HG02870 (cell line): Measurements from ENCODE around the gene MITF.
"Not testable (repeated sequence)": the region's sequence is repeated elsewhere in the genome, so short reads cannot be mapped to it uniquely, and the experiment has no call there.

Experiments used
- ATAC-seq: cut with Tn5 transposase; IDR thresholded peaks from one replicate; pipeline ENCODE4 v1.9.1; 2021; ENCODE audit warnings: mild to moderate bottlenecking, moderate library complexity; ENCODE audit not compliant: unreplicated experiment

The MITF gene

DNA sequence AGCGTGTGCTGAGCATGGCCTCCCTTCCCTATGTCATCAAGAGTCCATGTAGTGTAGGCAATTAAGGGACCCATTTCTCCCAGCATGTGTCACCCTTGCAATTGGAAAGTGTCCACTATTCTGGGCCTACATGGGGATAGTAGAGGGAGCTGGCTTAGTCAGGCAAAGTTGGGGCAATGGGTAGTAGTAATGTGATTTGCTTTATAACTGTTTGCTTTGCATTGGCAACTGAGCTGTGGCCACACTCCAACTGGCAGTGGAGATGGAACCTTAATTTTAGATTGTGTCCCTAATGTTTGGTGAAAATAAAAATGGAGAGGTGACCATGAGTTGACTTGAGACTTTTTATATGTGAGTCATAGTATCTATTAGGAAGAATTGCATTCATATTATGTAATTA, 162.5 kb downstream of the MITF start:
- ATAC-seq: no peak

DNA sequence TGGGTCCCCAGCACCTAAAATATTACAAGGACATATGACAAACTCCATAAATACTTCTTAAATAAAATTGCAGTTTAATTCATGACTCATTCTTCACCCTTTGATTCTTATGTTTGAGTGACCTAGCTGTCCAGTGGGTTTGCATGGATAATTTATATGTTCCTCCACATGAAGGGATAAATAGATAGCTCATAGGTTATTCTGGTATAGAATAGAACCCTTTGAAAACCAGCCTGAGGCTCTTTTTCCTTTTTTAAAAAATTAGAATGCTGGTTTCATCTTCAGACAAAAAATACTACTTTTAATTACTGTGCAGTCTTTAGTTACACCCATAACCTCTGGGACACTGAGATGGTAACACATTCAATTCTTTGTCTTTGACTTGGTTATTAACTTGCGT, 163.1 kb downstream of the MITF start:
- ATAC-seq: no peak

DNA sequence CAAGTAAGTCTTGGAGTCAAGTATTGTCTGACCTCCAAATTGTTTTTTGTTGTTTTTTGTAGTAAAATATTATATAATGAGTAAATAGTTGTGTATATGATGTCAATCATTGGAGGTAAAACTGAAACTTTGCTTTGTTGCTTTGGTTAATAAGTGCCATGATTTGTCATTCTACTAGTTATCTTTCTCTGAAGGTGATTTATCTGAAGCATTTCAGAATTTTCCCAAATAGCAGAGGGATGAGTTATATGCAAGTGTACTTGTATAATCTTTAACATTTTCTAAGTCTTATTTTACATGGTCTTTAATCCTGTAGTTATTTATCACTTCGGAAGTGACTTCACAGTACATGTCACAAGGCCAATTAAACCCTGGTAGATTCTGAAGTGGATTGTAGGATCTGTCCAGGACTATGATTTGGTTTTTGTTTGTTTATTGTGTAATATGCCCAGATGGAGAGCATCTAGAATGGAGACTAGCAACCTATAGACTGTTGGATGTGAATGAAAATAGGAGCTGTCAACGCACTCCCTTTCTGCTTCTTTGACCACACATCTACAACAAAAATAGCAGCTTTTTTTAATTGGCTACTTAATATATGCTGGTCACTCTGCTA, 167.2 kb downstream of the MITF start:
- no peak for ATAC-seq

DNA sequence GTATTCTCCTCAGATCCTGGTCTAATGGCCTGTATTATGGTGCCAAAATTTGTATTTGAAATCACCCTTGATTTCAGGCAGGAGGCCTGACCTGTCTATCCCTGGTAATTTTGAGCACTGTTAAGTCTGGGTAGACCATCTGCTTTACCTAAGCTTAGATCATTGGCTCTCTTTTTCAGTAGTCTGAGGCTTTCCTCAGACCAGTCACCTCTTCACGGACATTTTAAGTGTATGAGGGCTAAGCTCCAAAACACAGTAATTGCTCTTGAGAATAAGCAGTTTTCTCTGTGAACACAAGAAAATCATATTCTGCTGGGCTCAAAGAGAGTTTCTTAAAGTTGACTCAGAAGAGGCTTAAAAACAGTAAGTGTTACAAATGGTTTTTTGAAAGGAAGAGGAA, 168.3 kb downstream of the MITF start:
- ATAC-seq: no peak

DNA sequence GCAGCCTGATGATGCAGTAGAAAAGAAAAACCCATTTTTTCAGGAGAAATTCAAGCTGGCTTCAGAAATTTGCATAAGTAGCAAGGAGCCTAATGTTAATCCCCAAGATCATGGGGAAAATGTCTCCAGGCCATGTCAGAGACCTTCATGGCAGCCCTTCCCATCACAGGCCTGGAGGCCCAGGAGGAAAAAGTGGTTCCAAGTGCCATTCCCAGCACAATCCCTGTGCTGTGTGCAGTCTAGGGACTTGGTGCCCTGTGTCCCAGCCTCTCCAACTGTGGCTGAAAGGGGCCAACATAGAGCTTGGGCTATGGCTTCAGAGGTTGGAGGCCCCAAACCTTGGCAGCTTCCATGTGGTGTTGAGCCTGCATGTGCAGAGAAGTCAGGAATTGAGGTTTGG, 170.6 kb downstream of the MITF start:
- ATAC-seq: not testable (repeated sequence)

DNA sequence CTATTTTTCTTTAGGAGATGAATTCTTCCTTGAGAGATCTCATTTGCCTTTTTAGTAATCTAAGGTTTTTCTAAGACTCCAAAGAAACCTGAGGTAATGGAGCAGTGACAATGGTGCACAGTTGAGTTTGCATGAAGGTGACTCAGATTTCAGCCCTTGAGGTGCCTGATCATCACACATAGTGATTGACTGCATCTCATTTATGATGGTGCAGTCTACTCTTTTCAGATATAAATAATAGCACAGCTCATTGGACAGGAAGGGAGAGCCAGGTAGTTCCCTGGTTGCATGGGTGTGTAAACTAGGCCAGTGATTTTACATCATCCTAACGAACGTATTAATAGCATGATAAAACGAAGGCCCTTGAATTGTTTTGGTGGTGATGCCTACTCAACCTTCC, 174.2 kb downstream of the MITF start:
- no peak for ATAC-seq

DNA sequence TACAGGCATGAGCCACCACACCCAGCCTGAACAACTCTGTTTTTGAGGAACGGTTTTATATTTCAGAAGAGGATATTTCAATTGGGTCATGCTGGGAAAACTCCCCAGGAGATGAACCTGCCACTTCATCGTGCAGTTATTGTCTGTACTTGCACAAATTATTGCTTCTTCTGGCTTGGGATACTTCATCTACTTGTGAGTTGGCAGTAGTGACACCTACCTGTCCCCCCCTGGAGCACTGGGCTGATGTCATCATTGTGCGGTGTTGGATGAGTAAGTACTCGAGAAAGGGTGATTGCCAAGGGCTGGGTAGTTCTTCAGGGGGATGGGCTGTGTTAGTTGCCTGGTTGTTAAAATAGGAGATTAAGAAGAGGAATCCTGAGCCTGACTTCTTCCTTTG, 175.1 kb downstream of the MITF start:
- ATAC-seq: no peak

DNA sequence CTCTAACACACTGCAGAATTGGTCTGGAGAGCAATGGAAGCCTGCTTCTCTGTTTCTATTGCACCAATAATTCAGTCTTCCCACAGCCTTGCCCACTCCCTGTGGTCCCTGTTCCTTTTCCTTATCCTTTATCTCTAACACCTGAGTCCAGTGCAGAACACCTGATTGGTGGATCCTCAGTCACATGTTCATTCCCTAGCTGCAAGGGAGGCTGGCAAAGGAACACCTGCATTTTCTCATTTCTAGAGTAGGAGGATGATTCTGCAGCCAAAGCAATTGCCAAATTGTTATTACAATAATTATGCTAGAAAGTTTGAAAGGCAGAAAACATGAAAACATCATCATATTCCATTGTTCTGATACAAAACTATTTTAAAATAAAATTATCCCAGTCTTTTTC, 176.5 kb downstream of the MITF start:
- no peak for ATAC-seq

DNA sequence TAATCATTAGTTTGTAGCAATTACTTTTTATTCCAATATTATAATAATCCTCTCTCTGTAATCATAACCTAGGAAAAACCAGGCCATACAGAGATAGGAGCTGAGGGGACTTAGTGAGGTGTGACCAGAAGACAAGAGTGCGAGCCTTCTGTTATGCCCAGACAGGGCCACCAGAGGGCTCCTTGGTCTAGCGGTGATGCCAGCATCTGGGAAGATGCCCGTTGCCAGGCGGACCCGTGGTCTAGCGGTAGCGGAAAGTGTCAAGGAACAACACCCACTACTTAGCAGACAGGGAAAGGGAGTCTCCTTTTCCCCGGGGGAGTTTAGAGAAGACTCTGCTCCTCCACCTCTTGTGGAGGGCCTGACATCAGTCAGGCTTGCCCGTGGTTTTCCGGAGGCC, 180.7 kb downstream of the MITF start:
- ATAC-seq: not testable (repeated sequence)

DNA sequence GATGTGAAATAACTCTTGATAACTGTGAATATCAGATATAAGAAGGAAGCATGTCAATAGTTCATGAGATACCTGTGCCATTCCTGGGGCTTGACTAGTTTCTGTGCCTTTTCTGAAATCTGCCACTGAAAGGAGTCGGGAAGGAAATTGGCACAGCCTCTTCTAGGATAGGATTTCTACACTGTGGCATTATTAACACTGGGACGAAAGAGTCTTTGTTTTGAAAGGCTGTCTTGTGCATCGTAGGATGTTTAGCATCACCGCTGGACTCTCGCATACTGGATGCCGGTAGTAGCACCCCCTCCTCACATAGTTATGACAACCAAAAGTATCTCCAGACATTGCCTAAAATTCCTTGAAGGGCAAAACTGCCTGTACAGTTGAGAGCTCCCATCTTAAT, 182.4 kb downstream of the MITF start:
- no peak for ATAC-seq

DNA sequence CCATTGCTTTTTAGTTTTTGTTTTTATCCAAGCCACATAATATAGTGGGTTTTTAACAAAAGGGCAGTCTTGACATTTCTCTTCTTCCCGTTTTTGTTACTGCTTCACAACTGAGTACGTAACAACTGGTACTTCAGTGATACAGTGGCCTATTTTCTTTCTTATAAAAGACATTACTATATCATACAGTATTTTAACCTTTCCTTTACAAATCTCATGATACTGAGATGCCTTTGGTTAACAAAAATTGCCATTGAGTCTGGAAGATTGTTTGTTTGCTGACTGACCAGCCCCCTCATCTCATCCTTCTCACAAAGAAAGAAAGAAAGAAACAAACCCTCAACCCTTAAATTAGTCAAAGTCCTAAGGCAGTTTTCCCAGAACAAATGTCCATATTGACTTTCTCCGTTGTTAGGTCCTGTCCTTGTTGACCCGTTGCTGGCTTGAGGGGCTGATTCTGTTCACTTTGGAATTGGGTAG, 183.3 kb downstream of the MITF start:
- no peak for ATAC-seq

DNA sequence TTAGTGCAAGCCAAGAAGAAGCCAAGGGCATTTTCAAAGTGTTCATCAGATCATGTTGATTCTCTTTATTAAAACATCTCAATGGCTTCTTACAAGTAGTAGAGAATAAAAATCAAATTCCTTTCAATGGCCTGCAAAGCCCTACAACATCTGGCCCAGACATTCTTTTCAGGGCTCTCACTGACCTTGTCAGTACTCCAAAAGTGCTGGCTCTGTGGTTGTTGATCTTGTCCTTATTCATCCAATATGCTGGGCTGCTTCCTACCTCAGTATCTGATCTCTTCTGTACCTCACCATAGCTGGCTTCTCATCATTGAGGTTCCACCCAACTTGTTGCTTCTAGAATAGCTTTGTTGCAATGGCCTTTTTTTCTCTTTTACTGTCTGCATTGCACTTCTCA, 186.2 kb downstream of the MITF start:
- ATAC-seq: no peak

DNA sequence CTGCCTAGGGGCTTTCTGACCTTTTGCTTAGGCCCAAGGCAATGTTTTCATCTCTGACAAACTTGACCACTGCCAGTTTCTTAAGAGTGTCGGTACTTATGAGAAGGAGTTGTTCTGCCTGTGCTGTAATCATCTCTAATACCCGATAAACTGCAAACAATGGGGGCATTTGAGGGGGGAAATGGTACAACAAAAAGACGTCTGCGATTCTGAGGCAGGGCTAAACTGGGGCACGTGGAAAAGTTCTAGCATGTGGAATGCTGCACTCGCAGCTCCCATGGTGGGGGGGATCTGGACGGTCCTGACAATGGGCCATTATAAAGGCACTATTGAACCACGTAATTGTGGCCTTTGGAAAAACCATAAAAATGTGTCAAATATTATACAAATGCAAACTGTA, 187.1 kb downstream of the MITF start:
- no peak for ATAC-seq

DNA sequence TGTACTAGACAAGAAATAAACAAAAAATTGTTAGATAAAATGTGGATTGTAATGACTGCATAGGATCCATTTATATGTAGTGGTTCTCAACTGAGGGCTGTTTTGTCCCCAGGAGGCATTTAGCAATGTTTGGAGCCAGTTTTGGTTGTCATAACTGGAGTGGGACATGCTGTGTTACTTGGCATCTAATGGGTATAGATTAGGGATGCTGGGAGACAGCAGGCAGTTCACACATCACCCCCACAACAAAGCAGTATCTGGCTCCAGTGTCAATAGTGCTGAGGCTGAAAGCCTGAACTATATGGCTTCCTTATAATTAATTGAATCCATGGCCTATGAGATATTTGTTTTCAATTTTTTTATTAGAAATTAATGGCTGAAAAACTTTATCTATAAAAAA, 188.3 kb downstream of the MITF start:
- ATAC-seq: no peak

DNA sequence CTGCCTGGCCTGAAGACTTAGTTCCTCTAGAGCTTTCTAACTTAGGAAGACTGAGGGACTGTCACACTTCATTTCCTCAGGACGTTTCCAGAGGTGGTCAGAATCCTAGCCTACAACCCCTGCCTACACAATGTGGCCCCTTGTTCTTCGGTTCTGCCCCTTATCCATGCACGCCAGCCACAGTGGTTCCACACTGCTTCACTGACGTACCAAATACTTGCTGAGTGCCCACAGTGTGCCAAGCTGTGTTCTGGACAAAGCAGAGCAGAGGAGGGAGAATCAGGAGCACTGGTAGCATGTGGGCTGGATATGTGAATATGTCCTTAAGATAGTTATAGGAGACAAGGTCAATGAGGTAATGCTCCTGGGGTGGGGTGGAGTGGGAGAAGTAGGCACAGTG, 189.8 kb downstream of the MITF start:
- no peak for ATAC-seq

DNA sequence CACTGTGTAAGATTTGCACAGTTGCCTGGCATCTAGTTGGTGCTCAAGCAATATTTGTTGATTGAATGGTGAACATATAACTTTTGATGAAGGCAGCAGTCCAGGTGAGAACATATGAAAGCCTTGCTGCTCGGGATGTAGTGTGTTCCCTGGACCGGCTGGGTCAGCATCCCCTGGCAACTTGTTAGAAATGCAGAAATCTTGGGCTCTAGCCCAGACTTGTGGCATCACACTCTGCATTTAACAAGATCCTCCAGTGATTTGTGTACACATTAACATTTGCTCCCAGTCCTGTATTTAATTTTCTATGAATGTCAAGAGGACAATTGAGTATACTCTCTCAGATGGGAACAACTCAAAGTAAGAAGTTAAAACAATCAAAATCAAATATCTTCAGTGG, 191.3 kb downstream of the MITF start:
- no peak for ATAC-seq

DNA sequence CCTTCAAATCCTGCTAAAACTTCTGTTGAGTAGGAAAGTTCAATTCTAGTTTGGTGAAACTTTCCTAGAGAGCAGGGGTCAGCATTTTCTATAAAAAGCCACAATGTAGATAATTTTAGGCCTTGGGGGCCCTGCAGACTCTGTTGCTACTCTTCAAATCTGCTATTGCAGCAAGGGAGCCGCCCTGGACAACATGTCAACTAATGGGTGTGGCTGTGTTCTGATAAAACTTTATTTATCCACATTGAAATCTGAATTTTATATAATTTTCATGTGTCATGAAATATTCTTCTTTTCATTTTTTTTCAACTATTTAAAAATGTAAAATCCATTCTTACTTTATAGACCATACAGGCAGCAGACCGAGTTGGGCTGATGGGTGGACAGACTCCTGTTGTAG, 192.8 kb downstream of the MITF start:
- ATAC-seq: no peak

DNA sequence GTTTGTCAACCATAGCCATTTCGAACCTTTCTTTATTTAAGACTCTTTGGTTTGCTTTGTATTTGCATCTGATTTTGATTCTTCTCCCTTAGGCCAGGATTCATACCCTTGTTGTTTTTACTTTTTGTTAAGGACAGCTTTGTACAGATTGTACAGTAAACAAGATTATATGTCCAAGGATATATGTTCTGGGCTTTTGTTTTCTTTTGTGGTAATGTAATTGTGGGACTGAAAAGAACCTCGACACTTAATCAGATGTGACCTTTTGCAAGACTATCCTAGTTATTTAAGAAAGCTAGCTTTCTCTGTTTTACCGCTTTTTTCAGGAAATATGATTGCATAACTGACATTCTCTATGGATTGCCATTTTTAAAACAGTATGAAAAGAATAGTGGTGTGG, 193.2 kb downstream of the MITF start:
- ATAC-seq: no peak

DNA sequence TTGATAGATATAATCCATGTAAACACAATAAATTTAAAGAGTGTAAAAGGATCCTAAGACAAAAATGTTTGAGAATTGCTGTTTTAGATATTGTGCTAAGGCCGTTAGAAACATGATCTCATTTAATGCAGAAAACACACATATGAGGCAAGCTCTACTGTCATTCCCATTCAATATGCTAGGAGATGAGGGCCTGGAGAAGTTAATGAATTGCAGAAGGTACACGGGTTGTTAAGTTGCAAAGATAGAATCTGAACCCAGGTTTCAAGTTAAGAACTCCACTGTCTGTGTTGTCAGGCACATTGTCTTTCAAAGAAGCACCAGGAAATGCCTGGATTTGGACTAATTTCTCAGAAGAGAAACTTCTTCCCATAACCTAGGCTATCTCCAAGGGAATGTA, 195.1 kb downstream of the MITF start:
- ATAC-seq: no peak

DNA sequence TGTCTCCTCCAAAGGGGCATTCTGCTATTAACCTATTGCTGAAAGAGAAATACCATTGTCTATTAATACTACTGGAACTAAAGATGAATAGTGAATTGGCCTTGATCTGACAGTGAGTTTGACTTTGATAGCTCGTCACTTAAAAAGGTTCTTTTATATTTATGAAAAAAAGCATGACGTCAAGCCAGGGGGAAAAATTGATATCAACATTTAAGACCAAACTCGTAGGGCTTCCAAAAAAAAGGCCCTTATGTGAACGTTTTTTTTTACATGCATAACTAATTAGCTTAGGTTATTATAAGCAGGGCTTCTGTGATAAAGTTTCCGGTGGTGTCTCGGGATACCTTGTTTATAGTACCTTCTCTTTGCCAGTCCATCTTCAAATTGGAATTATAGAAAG, 197.0 kb downstream of the MITF start:
- ATAC-seq: no peak

DNA sequence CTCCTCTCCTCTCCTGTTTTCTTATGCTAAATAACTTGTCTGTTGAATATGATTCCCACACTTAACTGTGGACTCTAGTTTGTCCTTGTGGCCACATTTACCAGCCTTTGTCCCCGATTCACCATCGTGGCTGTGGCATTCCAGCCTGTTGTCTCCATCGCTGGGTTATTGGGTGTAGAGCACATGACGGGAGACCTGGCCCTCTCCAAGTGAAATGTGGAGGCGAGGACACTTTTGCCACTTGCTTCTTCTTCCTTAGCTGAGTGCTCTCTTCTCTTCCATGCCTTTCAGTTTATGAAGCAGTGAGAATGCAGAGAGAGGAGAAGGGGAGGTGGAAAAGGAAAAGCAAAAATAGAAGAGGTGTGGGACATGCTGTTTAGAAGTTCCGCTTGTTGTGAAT, 198.8 kb downstream of the MITF start:
- no peak for ATAC-seq

DNA sequence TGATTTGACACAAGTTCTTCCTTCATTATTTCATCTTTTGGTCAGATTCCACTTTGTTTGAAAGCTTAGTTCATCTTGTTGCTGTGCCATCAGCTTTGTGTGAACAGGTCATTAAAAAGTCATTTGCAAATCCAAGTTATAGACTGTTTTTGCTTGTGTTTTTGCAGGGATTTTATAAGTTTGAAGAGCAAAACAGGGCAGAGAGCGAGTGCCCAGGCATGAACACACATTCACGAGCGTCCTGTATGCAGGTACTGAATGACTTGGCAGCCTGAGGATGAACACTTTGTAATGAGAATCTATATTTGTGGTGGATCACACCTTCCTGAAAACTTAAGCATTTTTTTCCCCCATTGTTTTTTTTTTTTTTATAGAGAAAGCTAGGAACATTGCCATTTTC, 199.7 kb downstream of the MITF start:
- ATAC-seq: no peak

DNA sequence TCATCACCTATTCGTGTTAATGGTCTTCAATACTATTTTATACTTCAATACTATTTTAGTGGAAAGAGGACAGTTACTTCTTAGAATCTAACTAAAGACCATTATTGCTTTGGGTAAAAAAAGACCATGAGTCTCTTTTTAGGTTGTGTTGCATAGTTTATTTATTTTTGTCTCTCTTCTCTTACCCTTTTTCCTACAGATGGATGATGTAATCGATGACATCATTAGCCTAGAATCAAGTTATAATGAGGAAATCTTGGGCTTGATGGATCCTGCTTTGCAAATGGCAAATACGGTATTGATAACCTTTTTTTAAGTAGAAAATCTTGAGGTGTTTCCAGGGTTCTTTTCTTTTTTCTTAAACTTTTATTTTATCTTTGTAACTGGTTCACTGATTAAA, 201.8 kb downstream of the MITF start:
- ATAC-seq: no peak
